Activated T-cell treated with anti-CD3 and anti-CD28 coated beads, Interleukin-2, amount 50 U/mL, for 24 hours (primary cell): ENCODE results near the gene PARG.
A peak's percentile ranks its signal among the peaks of the same experiment; 100 is the strongest.
"Not testable (repeated sequence)": the region's sequence is repeated elsewhere in the genome, so short reads cannot be mapped to it uniquely, and the experiment has no call there.

ENCODE experiments used
- DNase-seq: peaks from one replicate; pipeline ENCODE4 v3.0.0-alpha.2; 2020
- H3K27ac Mint-ChIP-seq: 2 replicates; pipeline ENCODE4 v1.8.0; 2020; ENCODE audit warnings: mild to moderate bottlenecking, mixed read lengths
- H3K27me3 Mint-ChIP-seq: 2 replicates; pipeline ENCODE4 v1.8.0; 2020; ENCODE audit warnings: mixed read lengths
- H3K36me3 Mint-ChIP-seq: 2 replicates; pipeline ENCODE4 v1.8.0; 2020; ENCODE audit warnings: low read depth, mixed read lengths
- H3K4me1 Mint-ChIP-seq: 2 replicates; pipeline ENCODE4 v1.8.0; 2020; ENCODE audit warnings: low read depth, mixed read lengths
- H3K4me3 Mint-ChIP-seq: 2 replicates; pipeline ENCODE4 v1.8.0; 2020; ENCODE audit warnings: mild to moderate bottlenecking, moderate library complexity, mixed read lengths
- H3K9me3 Mint-ChIP-seq: 2 replicates; pipeline ENCODE4 v1.8.0; 2020; ENCODE audit warnings: mixed read lengths

PARG gene

DNA sequence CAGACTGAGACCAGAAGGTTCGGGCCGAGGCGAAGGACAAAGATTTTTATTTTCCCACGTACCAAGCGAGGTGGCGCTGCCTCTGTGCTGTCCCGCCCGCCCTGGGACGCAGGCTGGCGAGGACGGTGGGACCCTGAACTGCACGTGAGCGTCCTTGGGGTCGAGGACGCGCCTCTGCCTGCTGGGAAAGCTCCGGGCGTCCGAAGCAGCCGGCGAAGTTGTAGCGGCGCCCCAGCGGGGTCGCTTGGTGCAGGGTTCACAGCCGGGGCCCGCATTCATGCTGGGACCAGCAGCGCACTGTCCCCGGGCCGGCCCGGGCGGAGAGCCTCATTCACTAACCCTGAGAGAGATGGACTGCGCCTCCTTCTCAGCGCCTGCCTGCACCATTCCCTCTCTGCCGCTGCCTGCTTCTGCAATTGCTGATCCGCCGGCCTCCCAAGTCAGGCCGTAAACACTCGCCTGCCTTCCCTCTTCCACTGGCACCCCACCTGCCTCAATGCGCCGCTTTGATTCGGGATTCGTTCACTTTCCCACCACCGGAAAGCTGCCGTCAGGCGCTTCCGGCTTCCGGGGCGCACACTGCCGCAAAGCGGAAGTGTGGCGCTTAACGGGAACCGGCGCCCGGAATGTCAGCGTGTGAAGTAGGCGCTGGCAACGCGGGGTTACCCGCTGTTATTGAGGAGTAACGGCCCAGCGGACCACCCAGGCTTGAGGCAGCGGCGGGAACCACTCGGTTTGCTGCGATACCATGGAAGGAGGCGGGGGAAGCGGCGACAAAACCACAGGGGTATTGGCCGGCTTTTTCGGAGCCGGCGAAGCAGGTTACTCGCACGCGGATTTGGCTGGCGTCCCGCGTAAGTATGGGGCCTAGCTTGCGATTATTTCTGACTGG is at the start of gene PARG, which contains the start of gene TIMM23B:
Gene PARG (minus strand): TSS at position 581 of the 892 bp plus-strand sequence. CDS start 302 bp downstream, at position 279.
Gene TIMM23B (plus strand): TSS at position 607 of the 892 bp plus-strand sequence. CDS start 142 bp downstream, at position 749.
- H3K9me3 Mint-ChIP-seq, H3K27me3 Mint-ChIP-seq: not testable (repeated sequence)
- H3K4me3 Mint-ChIP-seq: peak within 1 kb of the TSS; percentile 99
- H3K4me1 Mint-ChIP-seq: peaks cover 37% of the 10 kb centered on the region
- DNase-seq: peak; percentile 87
- peaks cover 47% of the 10 kb centered on the region for H3K36me3 Mint-ChIP-seq
- peak within 1 kb of the TSS; percentile 97 for H3K27ac Mint-ChIP-seq

DNA sequence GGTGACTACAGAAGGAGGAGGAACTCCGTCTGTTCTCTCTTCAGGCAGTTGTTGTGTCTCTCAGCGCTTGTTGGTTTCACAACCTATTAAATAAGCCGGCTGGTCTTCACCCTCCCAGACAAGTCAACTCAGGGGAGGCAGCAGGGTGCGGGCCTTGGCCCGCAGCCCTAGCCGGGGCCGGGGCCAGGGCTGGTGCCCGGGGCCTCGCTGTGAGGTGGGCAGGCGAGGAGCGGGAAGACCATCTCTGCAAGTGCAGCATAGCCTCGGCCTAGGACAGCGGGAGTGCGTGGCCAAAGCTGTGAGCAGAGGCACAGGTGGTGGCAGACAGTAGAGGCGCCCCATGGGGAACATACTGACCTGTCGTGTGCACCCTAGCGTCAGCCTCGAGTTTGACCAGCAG is 46.5 kb upstream of the PARG start, which contains the start of gene AGAP6:
Gene AGAP6 (plus strand): TSS at position 31 of the 400 bp plus-strand sequence. CDS start 310 bp downstream, at position 341.
- H3K9me3 Mint-ChIP-seq, H3K27me3 Mint-ChIP-seq, H3K27ac Mint-ChIP-seq, H3K4me1 Mint-ChIP-seq, DNase-seq, H3K4me3 Mint-ChIP-seq: not testable (repeated sequence)
- peaks cover 44% of the 10 kb centered on the region for H3K36me3 Mint-ChIP-seq

DNA sequence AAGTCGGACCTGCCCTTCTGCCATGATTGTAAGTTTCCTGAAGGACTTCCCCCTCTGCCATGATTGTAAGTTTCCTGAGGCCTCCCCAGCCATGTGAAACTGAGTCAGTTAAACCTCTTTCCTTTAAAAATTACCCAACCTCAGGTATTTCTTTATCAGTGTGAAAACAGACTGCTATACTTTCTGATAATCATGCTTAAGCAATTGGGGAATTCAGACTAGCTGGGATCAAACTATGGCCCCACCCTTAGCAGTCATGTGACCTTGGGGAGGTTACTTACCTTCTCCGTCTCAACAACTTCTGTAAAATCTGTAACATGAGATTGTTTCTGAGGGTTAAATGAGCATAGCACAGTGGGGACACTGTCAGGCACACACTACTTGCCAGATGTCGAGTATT is 45.4 kb upstream of the PARG start:
- DNase-seq, H3K27ac Mint-ChIP-seq, H3K27me3 Mint-ChIP-seq, H3K4me3 Mint-ChIP-seq, H3K9me3 Mint-ChIP-seq, H3K4me1 Mint-ChIP-seq: not testable (repeated sequence)
- peaks cover 38% of the 10 kb centered on the region for H3K36me3 Mint-ChIP-seq

DNA sequence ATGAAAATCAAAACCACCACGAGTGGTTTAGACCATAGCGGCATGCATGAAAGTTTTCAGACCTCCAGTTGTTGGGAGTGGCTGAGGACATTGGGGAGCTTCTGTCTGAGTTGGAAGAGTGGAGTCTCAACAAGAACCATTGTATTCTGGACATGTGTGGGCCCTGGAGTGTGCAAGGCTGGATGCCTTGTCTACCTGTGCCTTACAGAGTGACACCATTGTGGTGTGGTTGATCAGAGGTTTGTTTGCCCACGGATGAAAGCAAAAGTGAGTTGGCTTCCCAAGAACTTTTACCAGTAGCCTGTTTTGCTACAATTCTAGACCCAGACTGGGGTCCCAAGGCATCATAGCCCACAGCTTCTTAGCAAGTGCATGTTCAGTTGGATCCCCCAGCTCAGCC is 35.9 kb upstream of the PARG start:
- not testable (repeated sequence) for H3K27me3 Mint-ChIP-seq, H3K4me3 Mint-ChIP-seq, H3K9me3 Mint-ChIP-seq, H3K27ac Mint-ChIP-seq, DNase-seq
- Mint-ChIP-seq H3K36me3 (peaks cover 37% of the 10 kb centered on the region), H3K4me1 (peaks cover 12% of the 10 kb centered on the region)

DNA sequence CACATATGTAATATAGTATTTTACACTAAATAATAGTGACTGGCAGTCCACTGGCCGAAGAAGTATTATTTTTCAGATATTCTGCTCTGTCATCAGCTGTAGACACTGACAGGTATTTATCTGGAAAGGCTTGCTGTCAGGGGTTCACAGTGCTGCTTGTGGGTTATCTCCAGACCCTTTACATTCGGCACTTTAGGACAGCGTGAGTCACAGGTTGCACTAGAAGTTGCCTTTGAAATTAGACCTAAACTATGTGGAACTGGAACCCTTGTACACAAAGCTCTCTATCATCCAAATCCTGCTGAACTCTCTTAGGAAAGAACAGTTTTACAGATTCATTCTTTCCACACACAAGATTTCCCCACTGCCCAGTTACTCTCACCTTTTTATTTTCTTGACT is 30.3 kb upstream of the PARG start:
- not testable (repeated sequence) for DNase-seq, H3K4me3 Mint-ChIP-seq, H3K4me1 Mint-ChIP-seq, H3K9me3 Mint-ChIP-seq, H3K27ac Mint-ChIP-seq, H3K27me3 Mint-ChIP-seq
- peaks cover 40% of the 10 kb centered on the region for H3K36me3 Mint-ChIP-seq

DNA sequence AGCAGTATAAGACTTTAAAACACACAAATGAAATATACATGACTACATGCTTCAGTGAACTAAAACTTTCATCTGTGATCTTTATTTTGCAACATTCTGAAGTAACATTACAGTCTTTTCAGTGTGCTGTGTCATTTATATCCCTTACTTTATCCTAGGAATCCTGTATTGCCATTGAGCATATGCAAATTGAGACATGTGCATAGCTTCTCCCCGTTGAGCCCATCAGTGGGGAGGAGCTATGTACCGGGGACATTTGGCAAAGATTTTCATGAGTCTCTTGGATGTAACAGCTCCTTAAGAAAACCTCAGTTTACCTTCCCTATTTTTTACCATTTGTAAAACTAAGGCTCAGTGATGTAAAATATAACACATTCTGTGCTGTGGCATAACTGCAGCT is 29.6 kb upstream of the PARG start:
- H3K36me3 Mint-ChIP-seq: peaks cover 38% of the 10 kb centered on the region
- DNase-seq, H3K9me3 Mint-ChIP-seq, H3K4me3 Mint-ChIP-seq, H3K4me1 Mint-ChIP-seq, H3K27ac Mint-ChIP-seq, H3K27me3 Mint-ChIP-seq: not testable (repeated sequence)

DNA sequence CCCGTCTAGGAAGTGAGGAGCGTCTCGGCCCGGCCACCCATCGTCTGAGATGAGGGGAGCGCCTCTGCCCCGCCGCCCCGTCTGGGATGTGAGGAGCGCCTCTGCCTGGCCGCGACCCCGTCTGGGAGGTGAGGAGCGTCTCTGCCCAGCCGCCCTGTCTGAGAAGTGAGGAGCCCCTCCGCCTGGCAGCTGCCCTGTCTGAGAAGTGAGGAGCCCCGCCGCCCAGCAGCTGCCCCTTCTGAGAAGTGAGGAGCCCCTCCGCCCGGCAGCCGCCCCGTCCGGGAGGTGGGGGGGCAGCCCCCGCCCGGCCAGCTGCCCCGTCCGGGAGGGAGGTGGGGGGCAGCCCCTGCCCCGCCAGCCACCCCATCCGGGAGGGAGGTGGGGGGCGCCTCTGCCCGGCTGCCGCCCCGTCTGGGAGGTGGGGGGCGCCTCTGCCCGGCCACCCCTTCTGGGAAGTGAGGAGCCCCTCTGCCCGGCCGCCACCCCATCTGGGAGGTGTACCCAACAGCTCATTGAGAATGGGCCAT is 28.6 kb upstream of the PARG start:
- H3K36me3 Mint-ChIP-seq: peaks cover 41% of the 10 kb centered on the region
- H3K27ac Mint-ChIP-seq, H3K4me1 Mint-ChIP-seq, H3K4me3 Mint-ChIP-seq, H3K9me3 Mint-ChIP-seq, H3K27me3 Mint-ChIP-seq, DNase-seq: not testable (repeated sequence)

DNA sequence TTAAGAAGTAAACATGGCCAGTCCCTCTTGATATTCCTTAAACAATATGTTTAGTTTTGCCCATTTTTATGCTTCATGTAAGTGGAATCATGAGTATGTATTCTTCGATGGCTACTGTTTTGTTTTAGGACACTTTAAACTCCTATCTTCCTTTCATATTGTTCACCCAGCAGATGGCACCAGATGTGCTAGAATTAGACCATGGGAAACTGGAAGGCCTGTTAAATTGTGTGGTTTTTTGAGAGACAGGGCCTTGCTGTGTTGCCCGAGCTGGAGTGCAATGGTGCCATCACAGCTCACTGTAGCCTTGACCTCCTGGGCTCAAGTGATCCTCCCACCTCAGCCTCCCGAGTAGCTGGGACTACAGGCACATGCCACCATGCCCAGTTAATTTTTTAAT is 11.3 kb upstream of the PARG start:
- H3K27ac Mint-ChIP-seq, H3K4me1 Mint-ChIP-seq, DNase-seq, H3K9me3 Mint-ChIP-seq, H3K27me3 Mint-ChIP-seq, H3K4me3 Mint-ChIP-seq: not testable (repeated sequence)
- peaks cover 66% of the 10 kb centered on the region for H3K36me3 Mint-ChIP-seq

DNA sequence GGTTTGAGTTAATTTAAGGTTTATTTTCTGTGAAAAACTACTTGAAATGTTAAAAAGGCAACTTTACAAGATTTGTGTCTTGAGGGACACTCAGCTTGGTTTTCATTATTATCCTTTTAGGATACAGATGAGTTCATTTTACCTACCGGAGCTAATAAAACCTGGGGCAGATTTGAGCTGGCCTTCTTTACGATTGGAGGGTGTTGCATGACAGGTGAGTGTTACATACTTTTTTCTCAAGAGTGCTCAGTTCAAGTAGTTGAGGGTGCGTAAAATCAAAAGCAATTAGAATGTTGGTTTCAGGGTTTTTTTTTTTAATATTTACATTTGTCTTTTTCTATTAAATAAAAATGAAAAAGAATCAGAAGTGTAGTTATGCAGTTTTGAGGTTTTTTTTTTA is 10.2 kb upstream of the PARG start:
- DNase-seq, H3K4me3 Mint-ChIP-seq, H3K9me3 Mint-ChIP-seq, H3K27ac Mint-ChIP-seq, H3K27me3 Mint-ChIP-seq: not testable (repeated sequence)
- Mint-ChIP-seq H3K4me1 (peaks cover 10% of the 10 kb centered on the region), H3K36me3 (peaks cover 64% of the 10 kb centered on the region)

DNA sequence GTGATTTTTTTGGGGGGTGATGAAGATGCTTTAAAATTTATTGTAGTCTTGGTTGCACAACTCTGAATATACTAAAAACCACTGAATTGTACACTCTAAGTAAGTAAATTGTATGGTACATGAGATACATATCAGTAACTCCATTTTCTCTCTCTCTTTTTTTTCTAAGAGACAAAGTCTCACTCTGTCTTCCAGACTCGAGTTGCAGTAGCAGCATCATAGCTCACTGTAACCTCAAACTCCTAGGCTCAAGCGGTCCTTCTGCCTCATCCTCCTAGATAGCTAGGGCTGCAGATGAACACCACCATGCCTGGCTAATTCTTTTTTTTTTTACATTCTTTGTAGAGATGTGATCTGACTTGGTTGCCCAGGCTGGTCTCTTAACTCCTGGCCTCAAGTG is 6.9 kb upstream of the PARG start:
- not testable (repeated sequence) for H3K4me3 Mint-ChIP-seq, H3K27me3 Mint-ChIP-seq, H3K27ac Mint-ChIP-seq, H3K9me3 Mint-ChIP-seq, DNase-seq
- Mint-ChIP-seq H3K36me3 (peaks cover 58% of the 10 kb centered on the region), H3K4me1 (peaks cover 25% of the 10 kb centered on the region)

DNA sequence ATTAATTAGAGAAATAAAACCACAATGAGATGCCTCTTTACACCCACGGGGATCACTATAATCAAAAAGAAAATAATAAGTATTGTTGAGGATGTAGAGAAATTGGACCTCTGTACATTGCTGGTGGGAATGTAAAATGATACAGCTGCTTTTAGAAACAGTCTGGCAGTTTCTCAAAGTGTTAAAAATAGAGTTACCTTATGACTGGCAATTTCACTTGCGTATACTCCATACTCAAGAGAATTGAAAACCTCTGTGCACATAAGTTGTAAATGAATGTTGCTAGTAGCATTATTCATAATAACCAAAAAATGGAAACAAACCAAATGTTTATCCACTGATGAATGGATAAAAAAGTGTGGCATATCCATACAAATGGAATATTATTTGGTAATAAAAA is 6.3 kb upstream of the PARG start:
- Mint-ChIP-seq H3K36me3 (peaks cover 58% of the 10 kb centered on the region), H3K4me1 (peaks cover 27% of the 10 kb centered on the region)
- not testable (repeated sequence) for H3K27ac Mint-ChIP-seq, H3K9me3 Mint-ChIP-seq, H3K27me3 Mint-ChIP-seq, DNase-seq, H3K4me3 Mint-ChIP-seq

DNA sequence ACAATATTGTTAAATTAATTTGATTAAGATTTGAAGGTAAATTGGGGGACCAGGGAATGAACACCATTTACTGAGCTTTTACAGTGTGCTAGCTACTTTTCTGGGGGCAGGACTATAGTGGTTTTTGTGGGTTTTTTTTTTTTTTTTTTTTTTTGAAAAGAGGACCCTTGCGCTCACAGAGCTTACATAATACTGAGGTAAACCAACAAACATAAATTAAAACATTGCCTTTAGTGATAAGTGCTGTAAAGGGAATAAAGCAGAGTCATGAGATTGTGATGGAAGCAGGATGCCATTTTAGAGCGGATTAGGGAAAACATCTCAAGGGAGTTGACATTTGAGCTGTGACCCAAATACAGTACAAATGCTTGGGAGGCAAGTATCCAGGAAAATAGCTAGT is 1.8 kb upstream of the PARG start:
- H3K4me3 Mint-ChIP-seq: peak overlapping the region; percentile 99
- H3K27me3 Mint-ChIP-seq, DNase-seq, H3K9me3 Mint-ChIP-seq: not testable (repeated sequence)
- peak overlapping the region; percentile 80 for H3K27ac Mint-ChIP-seq
- peaks cover 33% of the 10 kb centered on the region for H3K4me1 Mint-ChIP-seq
- peaks cover 56% of the 10 kb centered on the region for H3K36me3 Mint-ChIP-seq

DNA sequence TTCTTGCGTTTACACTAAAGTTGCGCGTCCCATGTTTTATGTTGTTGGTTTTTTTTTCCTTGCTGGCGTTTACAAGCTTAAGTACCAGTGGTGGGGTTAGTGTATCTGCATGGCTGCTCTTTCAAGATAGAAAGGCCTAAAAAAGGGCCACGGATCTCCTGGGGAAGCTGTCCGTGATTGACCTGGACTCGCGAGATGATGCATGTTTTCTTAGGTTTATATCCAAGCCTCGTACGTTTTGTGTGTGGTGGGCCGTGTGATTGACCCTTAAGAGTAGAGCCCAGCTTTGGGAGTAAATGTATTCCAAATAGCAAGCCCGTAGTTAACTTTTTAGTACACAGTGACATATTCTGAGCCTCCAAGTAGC is 495 bp upstream of the PARG start:
- Mint-ChIP-seq H3K36me3 (peaks cover 52% of the 10 kb centered on the region), H3K4me3 (peak overlapping the region; percentile 99), H3K4me1 (peaks cover 39% of the 10 kb centered on the region), H3K27ac (peak overlapping the region; percentile 97)
- H3K27me3 Mint-ChIP-seq, DNase-seq, H3K9me3 Mint-ChIP-seq: not testable (repeated sequence)

DNA sequence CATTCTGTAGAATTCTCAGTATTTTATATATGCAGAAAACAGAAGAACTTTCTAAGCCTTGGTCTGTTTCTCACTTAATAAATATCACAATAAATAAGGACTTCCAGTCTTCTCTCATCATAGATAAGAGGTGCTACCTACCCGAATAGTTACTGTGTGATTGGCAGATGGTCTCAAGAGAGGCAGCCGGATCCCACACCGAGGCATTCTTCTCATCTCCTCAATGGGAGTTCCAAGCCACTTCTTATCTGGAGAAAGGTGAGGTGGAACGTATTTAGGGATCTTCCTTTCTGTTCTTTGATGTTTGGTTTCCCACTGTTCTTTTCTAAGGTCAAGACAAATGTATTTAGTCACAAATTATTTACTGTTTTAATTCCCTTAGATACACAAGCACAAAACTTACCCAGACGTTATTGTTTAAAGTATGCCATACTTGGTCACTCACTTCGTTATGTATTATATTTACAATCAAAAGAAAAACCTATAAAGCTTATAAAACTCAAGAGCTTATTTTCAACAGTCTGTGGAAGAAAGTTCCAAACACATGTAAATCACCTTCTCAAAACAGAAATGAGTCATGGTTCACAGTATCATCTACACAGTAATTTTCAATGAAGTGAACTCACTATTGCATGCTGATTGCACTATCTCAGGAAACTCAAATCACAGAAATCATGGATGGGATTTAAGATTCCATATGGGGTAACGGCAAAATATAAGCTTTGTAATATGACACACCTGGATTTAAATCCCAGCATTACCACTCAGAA is 9.7 kb downstream of the PARG start:
- not testable (repeated sequence) for H3K9me3 Mint-ChIP-seq, H3K4me3 Mint-ChIP-seq, H3K27me3 Mint-ChIP-seq, H3K27ac Mint-ChIP-seq, DNase-seq, H3K4me1 Mint-ChIP-seq
- peaks cover 36% of the 10 kb centered on the region for H3K36me3 Mint-ChIP-seq

DNA sequence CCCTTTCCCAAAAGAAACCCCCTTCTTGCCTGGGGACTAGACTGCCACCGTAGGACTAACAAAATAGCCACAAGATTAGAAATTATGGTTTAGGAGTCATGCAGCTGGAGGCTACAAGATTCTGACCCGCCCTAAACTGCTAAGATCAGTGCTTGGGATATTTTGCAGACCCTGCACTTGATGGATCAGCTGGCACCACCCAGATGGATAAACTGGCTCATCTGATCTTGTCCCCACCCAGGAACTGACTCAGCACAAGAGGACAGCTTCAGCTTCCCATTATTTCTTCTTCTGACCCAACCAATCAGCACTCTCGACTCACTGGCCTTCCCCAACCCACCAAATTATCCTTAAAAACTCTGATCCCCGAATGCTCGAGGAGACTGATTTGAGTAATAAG is 10.6 kb downstream of the PARG start:
- not testable (repeated sequence) for DNase-seq, H3K4me3 Mint-ChIP-seq, H3K9me3 Mint-ChIP-seq, H3K27ac Mint-ChIP-seq, H3K27me3 Mint-ChIP-seq, H3K4me1 Mint-ChIP-seq
- H3K36me3 Mint-ChIP-seq: peaks cover 44% of the 10 kb centered on the region
